GM18868 (cell line): Measurements from ENCODE around the gene PTBP2.

ENCODE experiments used
- ATAC-seq: cut with Tn5 transposase; IDR thresholded peaks from one replicate; pipeline ENCODE4 v1.9.1; 2021; ENCODE audit warnings: mild to moderate bottlenecking, moderate library complexity; ENCODE audit not compliant: unreplicated experiment

PTBP2 gene

DNA sequence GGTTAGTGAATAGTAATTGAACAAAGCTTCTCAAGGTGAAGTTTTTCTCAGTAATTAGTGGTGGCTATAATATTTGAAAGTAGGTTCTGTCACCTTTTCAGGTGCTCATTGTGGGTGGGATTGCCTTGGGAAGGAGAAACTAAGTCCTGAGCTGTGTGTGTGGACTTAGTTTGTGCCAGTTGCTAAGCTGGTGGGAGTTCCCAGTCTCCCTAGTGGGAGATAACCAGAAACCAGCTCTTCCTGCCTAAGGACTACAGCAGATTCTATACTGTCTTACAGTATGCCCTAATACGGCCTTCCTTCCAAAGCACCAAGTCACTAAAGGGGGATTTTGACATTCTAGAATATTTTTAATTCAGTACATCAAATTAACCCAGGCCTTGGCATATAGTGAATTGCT, 94.3 kb downstream of the PTBP2 start:
- no peak for ATAC-seq

- ATAC-seq, result no peak
Measured at GRCh38 chr1:96820107-96820506, 98.5 kb downstream of the PTBP2 start.

DNA sequence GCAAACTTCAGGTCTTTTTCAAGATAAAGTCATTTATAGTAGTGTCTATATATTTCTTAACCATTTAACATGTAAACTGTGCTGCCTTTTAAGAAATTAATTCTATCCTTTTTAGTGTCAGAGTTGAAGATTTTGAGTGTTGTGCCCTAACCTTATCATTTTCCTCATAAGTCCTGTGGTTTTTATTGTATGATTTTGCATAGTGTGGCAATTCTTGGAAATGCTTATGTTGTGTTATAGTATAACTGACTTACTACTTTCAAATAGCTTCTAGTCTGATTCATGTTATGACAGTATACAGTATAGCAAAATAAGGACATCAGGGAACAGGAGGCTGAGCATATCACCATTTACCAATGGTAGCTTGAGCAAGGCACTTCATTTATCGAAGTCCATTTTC, 99.1 kb downstream of the PTBP2 start:
- ATAC-seq, result no peak

GRCh38 chr1:96825231-96825630, 103.6 kb downstream of the PTBP2 start:
- no peak for ATAC-seq

DNA sequence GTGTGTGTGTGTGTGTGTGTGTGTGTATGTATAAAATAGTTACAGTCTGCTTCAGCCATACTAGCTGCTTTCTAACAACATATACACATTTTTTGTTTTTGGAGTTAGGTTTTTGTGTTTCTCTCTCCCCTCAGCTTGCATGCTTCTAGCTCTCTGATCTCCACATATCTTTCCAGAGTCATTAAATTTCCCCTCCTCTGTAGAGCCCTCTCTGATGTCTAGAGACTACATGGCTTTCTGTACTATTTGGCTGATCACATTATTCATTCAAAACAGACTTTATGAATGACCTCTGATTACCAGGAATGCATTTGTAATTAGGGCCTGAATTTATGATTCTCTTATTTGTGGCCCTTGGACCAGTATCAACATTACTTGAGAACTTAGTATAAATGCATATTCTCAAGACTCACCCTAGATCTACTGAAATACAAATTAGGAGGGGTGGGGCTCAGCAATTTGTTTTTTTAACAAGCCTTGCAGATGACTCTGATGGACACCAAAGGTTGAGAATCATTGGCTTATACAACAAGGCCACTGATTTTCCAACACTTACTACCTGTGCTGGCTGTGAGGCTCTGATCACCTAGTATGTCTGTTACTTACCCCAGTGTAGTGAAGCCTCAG, 104.5 kb downstream of the PTBP2 start:
- ATAC-seq, result no peak

DNA sequence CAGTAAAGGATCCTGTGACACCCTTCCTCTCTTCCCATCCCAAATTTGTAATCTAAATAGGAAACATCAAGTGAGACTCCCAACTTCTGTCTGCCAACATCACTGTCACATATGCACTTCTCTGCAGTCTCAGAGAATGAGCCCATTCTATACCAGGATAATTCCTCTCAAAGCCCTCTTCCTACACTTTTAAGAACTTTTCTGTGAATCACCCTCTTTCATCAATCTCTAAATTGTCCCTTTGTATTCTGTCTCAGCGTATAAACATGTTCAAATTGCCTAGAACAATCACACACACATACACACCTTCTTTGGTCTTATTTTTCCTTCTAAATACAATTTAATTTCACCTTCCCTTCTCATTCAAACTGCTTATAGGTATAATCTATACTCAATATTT, 111.8 kb downstream of the PTBP2 start:
- no peak for ATAC-seq

- ATAC-seq, result no peak
Measured at GRCh38 chr1:96834986-96835385, 113.4 kb downstream of the PTBP2 start.

- no peak for ATAC-seq
Measured at GRCh38 chr1:96837057-96837780, 115.6 kb downstream of the PTBP2 start.

- no peak for ATAC-seq
Measured at GRCh38 chr1:96837781-96838216, 116.2 kb downstream of the PTBP2 start.

- ATAC-seq, result no peak
Measured at GRCh38 chr1:96840396-96840795, 118.8 kb downstream of the PTBP2 start.

DNA sequence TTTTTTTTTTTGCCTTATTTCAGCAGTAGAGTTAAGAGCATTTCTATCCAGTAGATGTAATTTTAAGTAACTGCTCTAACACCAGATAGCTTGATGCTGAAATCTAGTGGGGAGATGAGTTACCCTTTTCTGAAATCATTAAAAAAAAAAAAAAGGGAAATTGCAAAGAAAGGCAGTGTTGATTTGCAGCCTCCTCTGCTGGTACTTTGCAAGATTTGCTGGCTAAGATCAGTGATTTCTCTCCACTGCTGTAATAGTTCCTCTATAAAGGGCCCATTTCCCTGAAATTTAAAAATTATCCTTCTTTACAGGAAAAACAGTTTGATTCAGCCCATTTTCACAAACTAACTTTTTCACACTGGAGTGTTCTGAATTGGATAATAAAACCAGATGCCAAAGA, 120.6 kb downstream of the PTBP2 start:
- ATAC-seq, result no peak

DNA sequence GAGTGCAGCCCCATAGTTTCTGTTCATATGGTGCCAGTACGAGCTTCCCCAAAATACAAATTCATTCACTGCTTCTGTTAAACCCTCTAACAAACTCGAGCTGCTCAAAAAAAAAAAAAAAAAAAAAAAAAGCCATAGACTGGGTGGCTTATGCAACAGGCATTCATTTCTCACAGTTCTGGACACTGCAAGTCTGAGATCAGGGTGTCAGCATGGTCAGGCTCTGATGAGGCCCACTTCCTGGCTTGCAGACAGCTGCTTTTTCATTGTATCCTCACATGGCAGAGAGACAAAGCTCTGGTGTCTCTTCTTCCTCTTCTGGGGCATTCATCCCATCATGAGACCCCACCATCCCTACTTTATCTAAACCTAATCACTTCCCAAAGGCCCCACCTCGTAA, 121.6 kb downstream of the PTBP2 start:
- no peak for ATAC-seq

DNA sequence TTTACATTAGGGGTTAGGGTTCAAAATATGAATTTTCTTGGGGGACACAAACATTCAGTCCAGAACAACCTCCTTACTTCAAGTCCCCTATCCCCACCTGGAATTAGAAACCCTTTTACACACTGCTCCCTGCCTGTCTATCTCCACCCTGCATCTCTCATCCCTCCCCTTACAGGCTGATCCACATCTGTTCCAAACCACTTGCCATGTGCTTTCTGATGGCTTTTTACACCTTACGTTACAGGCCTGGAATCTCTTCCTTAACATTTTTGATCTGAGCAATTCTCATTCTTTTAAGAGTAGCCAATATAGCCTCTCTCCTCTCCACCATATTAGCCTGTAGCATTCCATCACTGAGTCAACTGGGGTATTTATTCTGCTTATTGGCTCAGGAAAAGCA, 122.0 kb downstream of the PTBP2 start:
- ATAC-seq, result no peak

DNA sequence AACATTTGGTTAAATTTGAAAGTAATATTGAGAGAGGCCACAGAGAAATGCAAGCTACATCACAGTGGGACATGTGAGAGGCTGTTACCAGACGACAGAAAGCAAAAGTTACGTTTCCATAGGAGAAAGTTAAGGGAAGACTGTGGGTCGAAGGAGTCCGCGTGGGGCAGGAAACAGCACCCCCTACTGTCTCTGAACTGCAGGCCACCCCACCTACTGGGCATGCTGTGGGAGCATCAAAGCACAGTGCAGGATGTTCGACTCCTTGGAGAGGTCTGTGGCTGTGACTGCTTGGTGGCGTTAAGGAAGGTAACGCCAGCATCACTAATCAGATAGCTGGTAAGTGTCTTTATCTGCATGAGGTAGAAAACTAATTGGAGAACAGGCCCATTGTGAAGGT, 123.9 kb downstream of the PTBP2 start:
- ATAC-seq, result peak; percentile 95

GRCh38 chr1:96861836-96862235, 140.3 kb downstream of the PTBP2 start:
- ATAC-seq, result no peak

GRCh38 chr1:96863449-96863848, 141.9 kb downstream of the PTBP2 start:
- no peak for ATAC-seq
